ENCODE results near the gene PRKCE.

DNA sequence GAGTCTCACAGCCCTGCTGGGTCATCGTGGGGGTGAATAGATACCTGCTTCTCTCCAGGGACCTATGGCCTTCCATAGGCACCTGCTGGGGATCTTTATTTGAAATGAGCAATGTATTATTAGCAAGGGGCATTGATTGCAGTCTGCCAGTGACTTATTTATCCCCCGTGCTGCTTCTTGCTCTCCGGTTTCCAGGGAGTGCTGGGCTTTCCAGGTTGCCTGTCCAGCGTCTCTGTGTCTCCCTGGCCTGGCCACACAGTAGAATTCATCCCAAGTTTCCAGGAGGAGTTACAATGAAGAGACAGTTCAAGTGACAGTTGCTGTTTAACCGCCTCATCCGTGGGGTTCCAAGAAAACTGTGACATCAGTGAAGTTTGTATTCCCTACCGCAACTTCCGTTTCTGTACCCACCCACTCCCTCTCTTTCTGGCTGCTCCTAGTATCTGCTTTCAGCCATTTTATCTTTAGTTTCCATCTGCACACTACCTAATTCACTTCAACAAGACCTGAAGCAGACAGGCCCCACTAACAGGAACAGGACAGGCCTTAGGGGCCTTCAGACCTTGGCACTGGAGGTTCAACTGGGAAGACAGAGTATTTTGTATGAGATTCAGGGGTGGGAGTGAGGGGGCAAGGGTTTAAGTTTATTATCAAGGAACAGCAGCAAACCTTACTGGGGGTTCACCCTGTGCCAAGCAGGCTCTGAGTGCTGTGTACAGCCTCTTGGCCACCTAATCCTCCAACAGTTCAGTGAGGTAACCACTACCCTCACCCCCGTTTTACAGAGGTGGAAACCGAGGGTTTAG, 134.8 kb downstream of the PRKCE start:
- TF ChIP-seq, protein P1, sequence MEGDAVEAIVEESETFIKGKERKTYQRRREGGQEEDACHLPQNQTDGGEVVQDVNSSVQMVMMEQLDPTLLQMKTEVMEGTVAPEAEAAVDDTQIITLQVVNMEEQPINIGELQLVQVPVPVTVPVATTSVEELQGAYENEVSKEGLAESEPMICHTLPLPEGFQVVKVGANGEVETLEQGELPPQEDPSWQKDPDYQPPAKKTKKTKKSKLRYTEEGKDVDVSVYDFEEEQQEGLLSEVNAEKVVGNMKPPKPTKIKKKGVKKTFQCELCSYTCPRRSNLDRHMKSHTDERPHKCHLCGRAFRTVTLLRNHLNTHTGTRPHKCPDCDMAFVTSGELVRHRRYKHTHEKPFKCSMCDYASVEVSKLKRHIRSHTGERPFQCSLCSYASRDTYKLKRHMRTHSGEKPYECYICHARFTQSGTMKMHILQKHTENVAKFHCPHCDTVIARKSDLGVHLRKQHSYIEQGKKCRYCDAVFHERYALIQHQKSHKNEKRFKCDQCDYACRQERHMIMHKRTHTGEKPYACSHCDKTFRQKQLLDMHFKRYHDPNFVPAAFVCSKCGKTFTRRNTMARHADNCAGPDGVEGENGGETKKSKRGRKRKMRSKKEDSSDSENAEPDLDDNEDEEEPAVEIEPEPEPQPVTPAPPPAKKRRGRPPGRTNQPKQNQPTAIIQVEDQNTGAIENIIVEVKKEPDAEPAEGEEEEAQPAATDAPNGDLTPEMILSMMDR (IDR thresholded peaks at IDR 0.05; ENCODE audit: poor library complexity), result no peak
- no peak for TF ChIP-seq EZH2phosphoT487 (IDR thresholded peaks at IDR 0.05; ENCODE audit: low read depth, severe bottlenecking, unreplicated experiment)
